GM21381 (cell line): ENCODE data around the gene ERC2.

Experiments used
- ATAC-seq: cut with Tn5 transposase; IDR thresholded peaks from one replicate; pipeline ENCODE4 v1.9.1; 2021; ENCODE audit warnings: mild to moderate bottlenecking, moderate library complexity; ENCODE audit not compliant: unreplicated experiment

Gene ERC2

GRCh38 chr3:55554634-55555425, 913.4 kb downstream of the ERC2 start:
- no peak for ATAC-seq

- ATAC-seq = no peak
Measured at GRCh38 chr3:55551644-55552043, 916.6 kb downstream of the ERC2 start.

GRCh38 chr3:55549177-55549576, 919.1 kb downstream of the ERC2 start:
- no peak for ATAC-seq

GRCh38 chr3:55546866-55547669, 921.2 kb downstream of the ERC2 start:
- ATAC-seq = no peak

- no peak for ATAC-seq
Measured at GRCh38 chr3:55545995-55546394, 922.3 kb downstream of the ERC2 start.

- no peak for ATAC-seq
Measured at GRCh38 chr3:55544219-55544618, 924.0 kb downstream of the ERC2 start.

GRCh38 chr3:55543181-55543614, 925.1 kb downstream of the ERC2 start:
- no peak for ATAC-seq

GRCh38 chr3:55541456-55541855, 926.8 kb downstream of the ERC2 start:
- ATAC-seq = no peak

- ATAC-seq = no peak
Measured at GRCh38 chr3:55541016-55541415, 927.3 kb downstream of the ERC2 start.

GRCh38 chr3:55540579-55540978, 927.7 kb downstream of the ERC2 start:
- ATAC-seq = no peak

GRCh38 chr3:55538158-55538557, 930.1 kb downstream of the ERC2 start:
- no peak for ATAC-seq

GRCh38 chr3:55537563-55537962, 930.7 kb downstream of the ERC2 start:
- ATAC-seq = no peak

- ATAC-seq = no peak
Measured at GRCh38 chr3:55537129-55537528, 931.1 kb downstream of the ERC2 start.

GRCh38 chr3:55534876-55535275, 933.4 kb downstream of the ERC2 start:
- ATAC-seq = no peak

- ATAC-seq = no peak
Measured at GRCh38 chr3:55532806-55533205, 935.5 kb downstream of the ERC2 start.

GRCh38 chr3:55531321-55531720, 936.9 kb downstream of the ERC2 start:
- ATAC-seq = no peak

- no peak for ATAC-seq
Measured at GRCh38 chr3:55527361-55527760, 940.9 kb downstream of the ERC2 start.

- no peak for ATAC-seq
Measured at GRCh38 chr3:55526332-55527030, 941.8 kb downstream of the ERC2 start.

- ATAC-seq = no peak
Measured at GRCh38 chr3:55525436-55525835, 942.8 kb downstream of the ERC2 start.

GRCh38 chr3:55524565-55525244, 943.6 kb downstream of the ERC2 start:
- ATAC-seq = no peak

GRCh38 chr3:55523471-55523870, 944.8 kb downstream of the ERC2 start:
- ATAC-seq = no peak
